Ovary (tissue), 3 donors: ENCODE measurements around the gene MYDGF.

ENCODE experiments used
- POLR2A ChIP-seq: fragments of 450-650 bp; IDR thresholded peaks from one replicate; pipeline ENCODE4 v1.6.1; 2017; ENCODE audit warnings: antibody characterized with exemption, mild to moderate bottlenecking, moderate library complexity
- TF ChIP-seq, protein P1 (sequence below), 3 donors: fragments of 450-650 bp in 2 of 3; fragments of 200-600 bp in 1 of 3; IDR thresholded peaks; one replicate each; pipeline versions ENCODE4 v1.5.1 to v1.8.0; 2016 to 2022; ENCODE audit warnings: antibody characterized with exemption in 3 of 3, mild to moderate bottlenecking in 1 of 3
- donor health status: DM: no; HTN: no; CAD: no.

DNA sequence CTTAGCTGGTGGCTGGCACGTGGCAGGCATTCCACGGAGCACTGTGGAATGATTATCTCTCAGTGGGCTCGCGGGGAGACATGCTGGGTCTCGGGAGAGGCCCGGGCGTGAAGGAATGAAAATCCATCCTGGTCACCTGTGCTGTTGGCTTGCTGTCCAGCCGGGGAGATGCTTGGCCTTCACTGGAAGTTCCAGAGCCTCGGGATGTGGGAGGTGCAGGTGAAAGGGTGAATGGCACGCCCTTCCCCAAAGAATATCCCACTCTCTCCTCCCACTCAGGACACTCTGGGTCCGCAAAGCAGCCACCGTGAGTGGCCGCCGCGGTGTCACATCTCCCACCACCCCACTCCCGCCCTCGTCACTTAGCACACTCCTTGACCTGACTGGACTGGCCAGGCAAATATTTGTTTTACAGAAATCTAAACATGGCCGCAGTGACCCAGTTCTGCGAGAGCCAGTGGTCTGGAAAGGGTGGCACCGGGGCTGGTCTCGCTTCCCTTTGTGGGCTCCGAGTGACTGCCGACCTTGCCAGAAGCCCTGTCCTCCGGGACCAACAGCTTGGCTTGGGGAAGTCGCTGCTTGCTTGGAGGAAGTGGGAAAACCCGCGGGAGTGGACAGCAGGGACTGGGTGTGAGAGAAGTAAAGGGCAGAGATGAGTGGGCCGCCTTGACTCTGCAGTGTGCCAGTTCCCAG lies 45.5 kb upstream of the MYDGF start:
- no peak for TF ChIP-seq POLR2A
- TF ChIP-seq, protein P1, sequence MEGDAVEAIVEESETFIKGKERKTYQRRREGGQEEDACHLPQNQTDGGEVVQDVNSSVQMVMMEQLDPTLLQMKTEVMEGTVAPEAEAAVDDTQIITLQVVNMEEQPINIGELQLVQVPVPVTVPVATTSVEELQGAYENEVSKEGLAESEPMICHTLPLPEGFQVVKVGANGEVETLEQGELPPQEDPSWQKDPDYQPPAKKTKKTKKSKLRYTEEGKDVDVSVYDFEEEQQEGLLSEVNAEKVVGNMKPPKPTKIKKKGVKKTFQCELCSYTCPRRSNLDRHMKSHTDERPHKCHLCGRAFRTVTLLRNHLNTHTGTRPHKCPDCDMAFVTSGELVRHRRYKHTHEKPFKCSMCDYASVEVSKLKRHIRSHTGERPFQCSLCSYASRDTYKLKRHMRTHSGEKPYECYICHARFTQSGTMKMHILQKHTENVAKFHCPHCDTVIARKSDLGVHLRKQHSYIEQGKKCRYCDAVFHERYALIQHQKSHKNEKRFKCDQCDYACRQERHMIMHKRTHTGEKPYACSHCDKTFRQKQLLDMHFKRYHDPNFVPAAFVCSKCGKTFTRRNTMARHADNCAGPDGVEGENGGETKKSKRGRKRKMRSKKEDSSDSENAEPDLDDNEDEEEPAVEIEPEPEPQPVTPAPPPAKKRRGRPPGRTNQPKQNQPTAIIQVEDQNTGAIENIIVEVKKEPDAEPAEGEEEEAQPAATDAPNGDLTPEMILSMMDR (IDR thresholded peaks at IDR 0.05) = no peak
